ENCODE data around the gene ARMC2.
"Not testable (repeated sequence)": the region's sequence is repeated elsewhere in the genome, so short reads cannot be mapped to it uniquely, and the experiment has no call there.

ARMC2 gene

DNA sequence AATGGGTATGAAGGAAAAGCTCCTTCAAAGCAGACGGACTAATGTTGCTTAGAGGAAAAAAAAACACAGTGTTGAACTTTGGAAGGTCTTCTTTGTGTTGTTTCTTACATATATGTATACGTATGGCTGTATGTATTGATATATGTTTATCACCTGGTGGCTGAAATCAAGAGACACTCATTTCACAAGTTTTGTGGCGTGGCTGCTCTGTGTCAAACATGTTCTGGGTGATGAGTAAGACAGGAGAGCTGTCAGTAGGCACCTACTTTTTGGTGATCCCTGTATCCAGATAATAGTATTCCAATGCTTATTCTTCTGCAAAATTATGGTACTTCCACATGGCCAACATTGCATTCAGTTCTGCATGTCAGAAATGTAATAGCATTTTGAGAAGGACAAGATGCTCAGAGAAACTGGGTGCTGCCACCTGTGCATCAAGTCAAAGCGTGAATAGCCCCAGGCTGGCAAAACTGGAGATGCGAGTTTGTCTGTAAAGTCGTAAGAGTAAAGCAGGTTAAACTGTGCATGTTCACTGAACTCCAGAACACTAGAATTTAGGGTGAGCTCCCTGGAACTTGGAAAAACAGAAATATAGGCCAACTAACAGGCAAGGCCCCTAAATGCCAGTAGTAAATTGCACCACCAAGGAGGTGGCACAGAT, 67.9 kb downstream of the ARMC2 start:
- no peak for DNase-seq (ENCODE audit: low spot score)

DNA sequence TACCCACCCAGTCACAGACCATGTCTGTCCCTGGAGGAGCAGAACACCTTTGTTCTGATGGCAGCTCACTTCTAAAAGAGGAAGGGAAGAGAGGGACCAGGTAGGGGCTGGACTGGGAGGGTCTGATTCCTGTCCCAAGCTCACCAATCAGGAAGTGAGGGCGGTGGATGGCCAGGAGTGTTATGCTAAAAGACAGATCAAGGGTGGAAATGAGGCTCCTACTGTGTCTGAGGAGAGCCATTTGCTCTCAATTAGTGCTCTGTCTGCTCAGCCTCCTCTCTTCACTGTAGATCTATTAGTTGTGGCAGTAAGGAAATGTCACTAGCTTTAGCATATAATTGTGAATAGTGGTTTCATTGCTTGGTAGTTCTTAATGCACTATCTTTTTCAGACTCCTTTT, 72.5 kb downstream of the ARMC2 start:
- DNase-seq (ENCODE audit: low spot score): no peak

DNA sequence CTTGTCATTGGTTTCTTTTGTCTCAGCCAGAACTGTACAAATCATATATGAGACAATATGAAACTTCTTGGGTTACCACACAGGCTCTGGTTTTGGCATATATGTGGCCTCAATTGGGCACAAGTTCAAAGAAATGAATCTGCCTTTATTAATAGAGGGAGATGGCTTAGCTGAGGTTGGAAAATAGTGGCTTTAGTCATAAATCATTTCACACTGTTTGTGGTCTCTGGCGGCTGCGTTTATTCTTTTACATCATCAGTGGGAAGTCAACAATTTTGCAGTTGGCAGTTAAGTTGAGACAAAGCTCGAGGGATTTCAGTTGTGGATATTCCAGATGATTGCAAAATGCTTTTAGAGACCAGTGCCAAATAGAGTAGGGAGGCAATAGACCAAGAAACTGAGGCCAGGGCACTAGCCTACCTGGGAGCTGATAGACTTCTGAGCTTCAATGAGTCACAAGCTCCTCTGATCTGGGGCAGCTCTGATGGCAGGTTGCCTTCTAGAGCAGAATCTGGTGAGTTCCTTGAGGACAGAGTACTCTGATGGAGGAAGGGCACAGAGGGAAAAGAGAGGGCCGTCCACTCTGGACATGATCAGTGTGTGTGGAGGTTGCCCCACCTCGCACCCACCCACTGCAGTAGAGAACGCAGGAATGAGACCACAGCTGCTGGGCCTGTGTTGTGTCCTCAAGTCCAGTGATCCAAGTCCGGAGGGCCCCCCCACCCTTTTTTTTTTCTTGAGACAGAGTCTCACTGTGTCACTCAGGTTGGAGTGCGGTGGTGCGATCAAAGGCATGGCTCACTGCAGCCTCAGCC, 73.5 kb downstream of the ARMC2 start:
- DNase-seq (ENCODE audit: low spot score): no peak

DNA sequence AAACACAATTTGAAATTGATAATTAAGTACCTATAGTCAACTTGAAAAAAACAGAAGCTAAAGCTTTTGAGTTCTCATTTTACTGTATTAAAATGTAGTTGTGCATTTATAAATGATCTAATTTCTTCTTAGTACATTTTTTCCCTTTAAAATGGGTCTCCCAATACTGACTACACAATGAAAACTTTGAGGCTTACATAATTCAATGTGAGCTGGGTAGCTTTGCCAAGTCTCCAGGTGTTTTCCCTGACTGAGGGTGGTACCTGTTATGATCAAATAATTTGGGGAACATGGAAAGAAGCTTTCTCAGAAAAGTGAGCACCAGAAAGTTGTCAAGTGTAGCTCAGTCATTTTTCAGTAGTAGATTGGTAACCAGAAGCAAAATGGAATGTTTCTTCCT, 74.3 kb downstream of the ARMC2 start:
- no peak for DNase-seq (ENCODE audit: low spot score)

DNA sequence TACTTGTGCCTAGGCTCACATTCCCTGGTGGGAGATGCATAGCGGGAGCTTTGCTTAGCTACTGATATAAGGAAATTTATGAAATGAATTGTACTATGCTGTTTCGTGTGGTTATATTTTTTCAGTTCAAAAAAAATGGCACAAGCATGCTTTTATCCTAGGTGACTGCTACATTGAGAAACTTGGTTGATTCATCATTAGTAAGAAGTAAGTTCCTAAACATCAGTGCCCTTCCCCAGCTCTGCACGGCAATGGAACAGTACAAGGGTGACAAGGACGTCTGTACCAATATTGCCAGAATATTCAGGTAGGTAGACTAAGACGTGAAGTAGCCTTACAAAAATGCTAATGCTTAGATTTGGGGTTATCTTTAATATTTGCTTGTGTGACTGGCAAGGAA, 79.7 kb downstream of the ARMC2 start:
- no peak for DNase-seq (ENCODE audit: low spot score)

DNA sequence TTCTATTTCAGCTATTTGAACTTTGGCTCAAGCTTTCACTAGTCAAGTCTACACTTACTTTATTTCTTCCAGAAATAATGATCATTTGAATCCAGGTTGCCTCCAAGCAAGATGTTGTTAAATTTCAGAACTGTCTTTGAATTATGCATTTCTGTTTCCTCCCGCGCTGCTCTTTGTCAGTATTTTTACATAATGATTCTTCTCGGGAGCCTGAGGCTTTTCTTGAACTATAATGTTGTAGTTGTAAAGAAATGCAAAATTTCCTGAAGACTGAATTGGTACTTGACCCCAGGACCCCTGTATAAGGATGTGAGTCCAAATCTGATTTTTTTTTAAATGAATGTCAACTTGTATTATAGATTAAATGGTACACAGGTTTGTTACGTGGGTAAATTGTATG, 80.4 kb downstream of the ARMC2 start:
- DNase-seq (ENCODE audit: low spot score): no peak

DNA sequence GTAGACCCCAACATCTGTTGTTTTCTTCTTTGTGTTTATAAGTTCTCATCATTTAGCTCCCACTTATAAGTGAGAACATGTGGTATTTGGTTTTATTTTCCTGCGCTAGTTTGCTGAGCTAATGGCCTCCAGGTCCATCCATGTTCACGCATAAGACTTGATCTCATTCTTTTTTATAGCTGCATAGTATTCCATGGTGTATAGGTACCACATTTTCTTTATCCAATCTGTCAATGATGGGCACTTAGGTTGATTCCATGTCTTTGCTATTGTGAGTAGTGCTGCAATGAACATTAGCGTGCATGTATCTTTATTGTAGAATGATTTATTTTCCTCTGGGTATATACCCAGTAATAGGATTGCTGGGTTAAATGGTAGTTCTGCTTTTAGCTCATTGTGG, 82.9 kb downstream of the ARMC2 start:
- not testable (repeated sequence) for DNase-seq (ENCODE audit: low spot score)

DNA sequence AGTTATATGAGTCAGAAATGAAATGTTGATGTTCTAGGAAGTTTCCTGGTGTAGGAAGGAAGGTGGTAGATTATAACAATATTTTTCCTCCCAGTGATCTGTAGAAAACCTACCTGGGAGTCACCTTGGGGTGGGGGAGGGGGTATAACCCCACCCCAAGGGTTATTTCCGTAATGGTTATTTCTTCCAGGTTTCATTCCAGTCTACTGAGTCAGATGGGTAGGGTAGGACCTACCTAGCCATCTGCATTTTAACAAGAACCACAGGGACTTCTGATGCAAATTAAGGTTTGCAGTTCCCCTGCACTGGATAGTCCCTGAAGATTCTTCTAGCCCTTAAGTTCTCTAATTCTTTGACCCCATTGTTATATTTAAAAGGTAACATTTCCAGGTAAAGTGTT, 88.9 kb downstream of the ARMC2 start:
- DNase-seq (ENCODE audit: low spot score): no peak

DNA sequence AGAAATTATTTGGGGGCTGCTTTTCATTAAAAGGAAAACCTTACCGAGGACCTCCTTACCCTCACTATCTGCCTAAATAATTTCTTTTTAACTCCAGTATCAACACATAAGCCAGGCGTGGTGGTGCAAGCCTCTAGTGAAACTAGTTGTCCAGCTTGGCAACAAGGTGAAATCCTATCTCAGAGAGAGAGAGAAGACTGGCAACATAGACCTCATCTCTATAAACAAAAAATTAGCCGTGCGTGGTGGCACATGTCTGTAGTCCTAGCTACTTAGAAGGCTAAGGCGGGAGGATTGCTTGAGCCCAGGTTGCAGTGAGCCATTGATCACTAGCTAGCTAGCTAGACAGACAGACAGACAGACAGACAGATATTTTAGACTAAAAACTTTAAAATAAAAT, 92.5 kb downstream of the ARMC2 start:
- DNase-seq (ENCODE audit: low spot score): no peak

DNA sequence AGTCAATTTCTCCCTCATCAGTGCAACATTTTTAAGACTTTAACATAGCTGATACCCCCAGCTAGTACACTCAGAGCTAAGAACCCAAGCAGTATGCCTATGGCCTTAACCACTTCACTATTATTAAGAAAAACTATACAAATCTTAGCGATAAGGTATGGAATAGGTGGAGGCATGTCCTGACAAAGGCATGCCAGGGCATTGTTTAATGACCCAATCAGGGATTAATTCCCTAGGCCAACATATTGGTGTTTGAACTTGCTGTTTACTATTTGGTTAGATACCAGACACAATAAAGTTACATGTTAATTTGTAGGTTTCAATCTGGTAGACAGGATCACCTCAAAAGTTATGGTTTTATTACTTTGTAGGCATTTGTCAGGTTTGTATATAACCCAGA, 93.1 kb downstream of the ARMC2 start:
- no peak for DNase-seq (ENCODE audit: low spot score)

DNA sequence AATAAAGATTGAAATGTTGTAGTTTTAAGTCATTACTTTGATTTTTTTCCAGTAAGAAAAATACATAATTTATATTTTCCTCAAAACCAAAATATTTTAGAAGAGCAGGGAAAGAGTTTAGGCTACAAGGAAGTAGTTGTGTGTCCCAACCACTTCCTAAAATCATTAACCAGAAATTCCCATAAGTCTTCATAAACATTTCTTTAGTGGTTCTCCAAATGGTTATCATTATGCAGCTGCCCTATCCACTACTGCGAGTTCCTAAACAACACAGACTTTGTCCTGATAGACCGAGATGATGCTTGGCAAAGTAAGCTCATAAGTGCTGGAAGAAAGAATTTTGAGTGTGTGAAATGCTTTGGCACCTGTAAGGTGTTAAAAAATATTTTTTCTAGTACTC, 93.6 kb downstream of the ARMC2 start:
- DNase-seq (ENCODE audit: low spot score): no peak

DNA sequence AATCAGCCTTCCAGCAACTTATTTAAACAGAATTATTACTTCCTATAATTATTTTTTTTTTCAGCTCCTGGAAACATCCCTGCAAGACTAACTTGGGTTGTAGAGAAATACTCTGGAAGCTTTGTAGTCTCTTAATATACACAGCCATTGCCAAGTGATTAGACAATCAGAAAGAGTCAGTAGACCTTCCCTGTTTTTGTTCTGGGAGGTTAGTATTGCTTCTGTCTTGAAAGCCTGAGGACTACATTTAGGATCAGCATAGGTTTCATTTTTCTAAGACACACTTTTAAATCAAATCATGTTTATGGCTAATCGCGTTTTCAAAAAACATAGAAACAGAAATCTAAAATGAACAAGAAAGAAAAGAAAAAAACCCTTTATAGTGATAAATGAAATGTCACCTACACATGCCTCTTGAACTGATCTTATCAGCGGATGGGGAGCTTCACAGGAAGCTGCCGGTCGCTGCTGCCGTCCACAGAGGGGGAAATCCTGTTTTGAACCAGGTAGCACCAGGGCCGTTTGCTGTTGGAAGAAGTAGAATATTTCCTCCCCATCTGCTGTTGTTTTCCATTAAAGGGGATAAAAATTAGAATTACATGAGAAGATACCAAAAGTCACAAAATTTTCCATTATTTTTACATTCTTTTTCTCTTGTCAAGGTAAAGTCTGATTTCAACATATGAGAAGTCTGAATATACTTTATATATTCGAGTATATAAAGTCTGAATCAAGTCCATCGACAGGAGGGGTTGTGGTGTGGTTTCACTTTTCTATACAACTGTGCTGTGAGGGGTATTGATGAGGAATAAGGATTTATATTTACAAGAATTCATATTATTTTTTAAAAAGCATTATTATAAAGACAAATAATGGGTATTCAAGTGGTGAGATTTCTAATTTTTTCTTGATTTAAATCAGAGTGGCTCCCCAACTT, 94.6 kb downstream of the ARMC2 start:
- DNase-seq (ENCODE audit: low spot score): no peak

DNA sequence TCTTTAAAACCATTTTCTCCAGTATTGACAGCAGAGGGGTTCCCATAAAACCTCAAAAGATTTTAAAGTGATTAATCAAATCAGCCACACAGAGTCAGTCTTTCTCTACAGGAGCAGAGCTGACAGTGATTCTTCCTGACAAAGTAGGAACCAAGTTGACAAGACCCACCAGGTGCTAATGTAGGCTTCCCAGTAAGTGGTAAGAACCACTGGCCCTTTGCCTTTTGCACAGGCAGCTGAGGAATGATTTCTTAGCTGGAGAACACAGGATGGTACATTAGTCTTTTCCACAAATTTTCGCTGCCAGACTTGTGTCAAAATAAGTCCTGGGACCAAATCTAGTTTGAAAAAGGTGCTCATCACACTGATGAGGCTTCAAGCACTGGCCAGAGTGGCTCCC, 95.8 kb downstream of the ARMC2 start:
- no peak for DNase-seq (ENCODE audit: low spot score)

DNA sequence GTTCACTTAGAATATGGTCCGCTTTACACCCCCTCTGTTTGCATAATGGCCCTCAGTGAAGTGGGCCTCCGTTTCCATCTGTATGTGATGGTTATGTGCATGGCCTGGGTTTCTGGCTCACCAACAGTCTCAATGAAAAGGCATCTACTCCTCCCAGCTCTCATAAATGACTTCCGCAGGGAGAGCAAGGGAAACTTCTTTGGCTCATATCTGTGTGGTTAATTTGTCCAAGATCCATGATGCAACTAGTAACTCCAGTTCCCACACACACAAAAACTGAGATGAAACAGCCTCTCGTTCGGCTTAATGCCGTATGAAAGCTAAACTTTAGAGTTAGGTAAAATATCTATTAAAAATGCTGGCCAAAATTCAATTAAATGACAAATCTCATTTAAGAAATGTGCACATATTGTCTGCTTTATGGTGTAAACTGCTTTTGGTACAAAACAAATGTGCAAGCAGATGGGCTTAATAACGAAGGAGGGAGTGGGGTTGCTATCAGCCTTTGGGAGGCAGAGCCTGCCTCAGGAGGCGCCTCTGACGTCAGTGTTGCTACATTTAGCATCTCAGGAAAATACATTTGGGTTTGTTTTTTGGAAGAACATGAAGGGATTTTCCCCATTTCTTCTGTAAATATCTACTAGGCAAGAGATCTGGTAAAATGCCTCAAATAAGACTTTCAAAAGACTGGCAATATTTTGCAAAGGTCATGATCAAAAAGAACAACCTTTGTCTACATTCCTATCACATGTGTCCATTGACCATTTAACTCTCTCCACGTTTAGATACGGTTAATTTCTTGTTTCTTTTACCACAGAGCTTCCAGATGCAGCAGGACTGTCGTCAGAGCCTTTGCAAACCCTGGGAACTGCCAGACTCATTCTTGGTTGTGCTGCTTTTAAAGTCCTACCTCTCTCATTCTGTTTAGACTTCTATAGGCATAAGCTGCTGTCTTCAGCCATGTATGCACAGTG, 96.8 kb downstream of the ARMC2 start:
- DNase-seq (ENCODE audit: low spot score): no peak

DNA sequence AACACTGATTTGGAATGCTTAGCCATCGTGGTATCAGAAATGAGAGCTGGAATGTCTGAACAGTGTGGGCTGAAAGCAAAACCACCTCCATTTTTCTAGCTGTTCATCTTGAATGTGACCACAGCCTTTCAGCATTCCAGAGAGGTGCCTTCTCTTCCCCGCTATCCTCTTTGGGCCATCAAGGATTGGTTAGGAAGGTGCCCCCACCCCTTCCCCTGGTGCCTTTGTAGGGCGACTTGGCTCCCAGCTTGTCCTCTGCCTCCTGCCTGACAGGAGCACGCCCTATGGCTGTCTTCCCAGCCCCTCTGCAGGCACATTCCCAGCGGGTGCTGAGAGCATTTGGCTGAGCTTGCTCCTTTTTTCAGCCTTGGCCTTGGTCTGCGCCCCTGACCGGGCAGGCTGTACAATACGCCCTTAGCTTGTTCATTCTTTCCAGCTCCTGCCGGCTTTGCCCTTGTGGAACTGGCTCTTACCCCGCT, 97.5 kb downstream of the ARMC2 start:
- DNase-seq (ENCODE audit: low spot score): no peak

DNA sequence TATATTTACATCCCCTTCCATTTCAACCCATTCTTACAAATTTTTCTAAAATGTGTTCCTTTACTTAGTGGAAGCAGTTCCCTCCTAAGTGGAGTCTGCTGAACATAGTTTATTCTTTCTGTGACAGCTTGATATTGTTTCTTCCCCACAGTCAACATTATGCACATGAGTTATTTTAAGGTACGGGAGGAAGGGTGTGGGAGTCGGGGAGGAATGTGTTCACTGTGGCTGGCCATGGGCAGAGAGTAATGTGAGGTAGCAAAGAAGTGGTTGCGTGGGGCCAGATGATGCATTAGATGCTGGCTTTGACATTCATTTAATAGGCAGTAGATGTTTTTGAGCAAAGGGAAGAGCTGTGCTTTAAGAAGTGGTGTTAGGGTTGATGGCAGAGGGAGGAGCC, 98.5 kb downstream of the ARMC2 start:
- DNase-seq (ENCODE audit: low spot score): no peak

DNA sequence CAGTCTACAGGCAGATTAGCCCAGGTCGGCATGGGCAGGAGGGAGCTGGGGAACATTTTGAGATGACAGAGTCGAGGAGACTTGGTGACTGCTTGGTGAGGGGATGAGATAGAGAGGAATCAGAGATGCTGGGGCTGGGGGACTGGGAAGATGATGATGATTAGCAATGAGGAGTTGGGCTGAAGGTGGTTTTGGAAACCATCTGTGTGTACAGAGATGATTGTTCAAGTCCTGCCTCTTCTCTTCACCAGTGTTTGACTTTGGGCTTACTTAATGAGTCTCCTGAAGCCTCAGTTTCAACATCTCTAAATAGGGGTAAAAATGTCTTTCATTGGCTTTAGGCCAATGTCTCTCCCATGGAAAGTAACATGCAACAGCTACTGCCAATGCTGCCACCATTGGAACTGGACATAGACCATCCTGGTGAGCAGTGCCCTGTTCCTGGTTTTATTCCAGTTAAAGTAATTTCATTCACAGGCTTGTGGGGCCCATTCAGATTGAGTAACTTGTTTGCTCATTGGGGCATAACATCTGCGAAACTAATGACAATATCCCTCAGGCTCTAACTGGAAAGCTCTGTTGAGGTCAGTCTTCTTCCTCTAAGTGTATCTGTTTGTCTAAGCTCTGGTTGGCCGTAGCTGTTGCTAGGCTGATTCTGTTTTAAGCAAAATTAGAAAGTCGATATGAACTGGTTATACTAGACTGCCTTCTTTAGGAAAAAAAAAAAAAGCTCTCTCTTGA, 99.1 kb downstream of the ARMC2 start:
- DNase-seq (ENCODE audit: low spot score): no peak

DNA sequence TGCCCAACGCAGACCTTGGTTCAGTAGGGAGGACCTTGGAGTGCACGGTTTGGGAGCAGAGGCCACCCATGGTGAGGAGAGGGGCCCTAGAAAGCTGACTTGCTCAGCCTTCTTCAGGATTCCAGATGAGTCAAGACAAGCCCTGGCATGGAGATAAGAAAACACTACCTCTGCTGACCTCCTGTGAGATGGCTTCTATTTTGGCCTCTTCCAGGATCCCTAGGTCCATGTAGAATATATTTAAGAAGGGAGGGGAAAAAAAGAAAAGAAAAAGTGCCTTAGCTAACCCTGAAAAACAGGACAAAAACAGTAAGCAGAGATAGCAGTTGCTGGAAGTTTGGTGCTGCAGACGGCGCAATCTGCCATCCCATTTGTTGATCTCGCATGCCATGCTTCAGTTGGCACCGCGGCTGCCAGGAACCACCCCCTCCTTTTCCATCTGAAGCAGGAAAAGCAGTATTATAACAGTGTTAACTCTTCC, 100.0 kb downstream of the ARMC2 start:
- no peak for DNase-seq (ENCODE audit: low spot score)

DNA sequence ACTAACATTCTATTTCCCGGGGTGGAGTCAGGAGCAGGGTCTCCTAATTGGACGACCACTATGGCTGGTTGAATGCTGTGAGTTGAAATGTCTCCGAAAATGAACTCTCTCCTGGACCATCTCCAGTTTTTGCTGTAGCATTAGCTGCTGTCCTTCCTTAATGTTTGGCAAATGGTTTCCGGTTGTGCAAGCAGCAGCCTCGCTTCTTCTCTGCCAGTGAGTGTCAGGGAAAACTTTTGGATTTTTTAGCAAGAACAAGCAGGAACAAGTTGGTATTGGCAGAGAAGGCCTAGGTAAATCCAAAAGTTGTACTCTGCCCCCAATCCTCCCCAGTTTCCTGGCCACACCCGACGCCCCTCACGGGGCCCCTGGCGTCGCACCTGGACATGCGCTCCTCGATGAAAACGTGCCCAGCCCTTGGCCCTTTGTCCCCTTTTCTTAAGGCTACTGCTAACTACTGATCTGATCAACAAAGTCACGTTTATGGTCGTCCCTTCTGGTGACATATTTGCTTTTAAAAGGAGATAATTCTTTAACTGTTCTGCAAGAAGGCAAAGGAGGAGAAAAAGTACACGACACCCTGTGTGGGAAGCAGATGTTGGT, 103.2 kb downstream of the ARMC2 start:
- no peak for DNase-seq (ENCODE audit: low spot score)

All from hematopoietic multipotent progenitor cell treated with erythropoietin and hydrocortisone succinate and interleukin-3 and kit ligand, for 15 days (in vitro differentiated cells).